H1 (cell line): ENCODE measurements around the gene ESYT1.

Source experiments
- GABPA ChIP-seq: IDR thresholded peaks from 2 replicates; pipeline ENCODE4 v1.6.1; 2011; ENCODE audit warnings: mild to moderate bottlenecking, low read length, moderate library complexity, borderline replicate concordance; ENCODE audit not compliant: insufficient read depth
- HDAC6 ChIP-seq: IDR thresholded peaks from one replicate; pipeline ENCODE4 v1.7.1; 2012; ENCODE audit warnings: low read depth, mild to moderate bottlenecking, inconsistent platforms, low read length, moderate library complexity
- TF ChIP-seq, protein P1 (sequence below), 3 experiments: IDR thresholded peaks; 1 replicate in 2 of 3; 2 replicates in 1 of 3; pipeline versions ENCODE4 v1.5.1 to v1.6.1; 2011; ENCODE audit warnings: low read length in 3 of 3, mild to moderate bottlenecking in 3 of 3, inconsistent platforms in 2 of 3, low read depth in 1 of 3, moderate library complexity in 1 of 3; ENCODE audit not compliant: insufficient read depth in 1 of 3; ENCODE audit errors: control extremely low read depth in 1 of 3

DNA sequence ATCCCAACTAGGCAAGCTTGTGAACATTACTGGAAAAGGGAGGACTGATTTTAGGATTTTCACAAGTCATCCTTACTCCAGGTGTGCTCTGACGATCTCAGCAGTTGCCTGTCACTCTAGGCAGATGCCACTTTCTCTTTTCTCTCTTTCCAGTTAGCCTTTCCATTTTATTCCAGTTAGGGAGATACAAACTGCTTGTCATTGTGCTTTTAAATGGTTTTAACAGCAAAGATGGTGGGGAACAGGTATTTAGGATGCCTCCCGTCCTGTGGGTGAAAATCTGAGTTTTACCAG is 22.5 kb upstream of the ESYT1 start:
- TF ChIP-seq, protein P1, sequence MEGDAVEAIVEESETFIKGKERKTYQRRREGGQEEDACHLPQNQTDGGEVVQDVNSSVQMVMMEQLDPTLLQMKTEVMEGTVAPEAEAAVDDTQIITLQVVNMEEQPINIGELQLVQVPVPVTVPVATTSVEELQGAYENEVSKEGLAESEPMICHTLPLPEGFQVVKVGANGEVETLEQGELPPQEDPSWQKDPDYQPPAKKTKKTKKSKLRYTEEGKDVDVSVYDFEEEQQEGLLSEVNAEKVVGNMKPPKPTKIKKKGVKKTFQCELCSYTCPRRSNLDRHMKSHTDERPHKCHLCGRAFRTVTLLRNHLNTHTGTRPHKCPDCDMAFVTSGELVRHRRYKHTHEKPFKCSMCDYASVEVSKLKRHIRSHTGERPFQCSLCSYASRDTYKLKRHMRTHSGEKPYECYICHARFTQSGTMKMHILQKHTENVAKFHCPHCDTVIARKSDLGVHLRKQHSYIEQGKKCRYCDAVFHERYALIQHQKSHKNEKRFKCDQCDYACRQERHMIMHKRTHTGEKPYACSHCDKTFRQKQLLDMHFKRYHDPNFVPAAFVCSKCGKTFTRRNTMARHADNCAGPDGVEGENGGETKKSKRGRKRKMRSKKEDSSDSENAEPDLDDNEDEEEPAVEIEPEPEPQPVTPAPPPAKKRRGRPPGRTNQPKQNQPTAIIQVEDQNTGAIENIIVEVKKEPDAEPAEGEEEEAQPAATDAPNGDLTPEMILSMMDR (IDR thresholded peaks at IDR 0.05; ENCODE audit: control extremely low read depth in 1 of 3, insufficient read depth in 1 of 3, low read depth in 1 of 3, low read length in 3 of 3): no peak
- TF ChIP-seq GABPA (no peak), HDAC6 (no peak)
